T-helper 9 cell (primary cell): ENCODE measurements around the gene KRT78.

ENCODE experiments used
- DNase-seq: peaks from one replicate; pipeline ENCODE4 v3.0.0-alpha.2; 2020

KRT78 gene

GRCh38 chr12:52824741-52825410, 23.9 kb downstream of the KRT78 start:
- no peak for DNase-seq

GRCh38 chr12:52823761-52824450, 24.9 kb downstream of the KRT78 start:
- no peak for DNase-seq

- no peak for DNase-seq
These were observed 25.9 kb downstream of the KRT78 start for GRCh38 chr12:52822771-52823510.

GRCh38 chr12:52821826-52822660, 26.8 kb downstream of the KRT78 start:
- DNase-seq, result no peak

GRCh38 chr12:52821071-52821730, 27.6 kb downstream of the KRT78 start:
- DNase-seq, result no peak

- no peak for DNase-seq
These were observed 28.3 kb downstream of the KRT78 start for GRCh38 chr12:52820521-52820920.

GRCh38 chr12:52819731-52820510, 28.9 kb downstream of the KRT78 start:
- DNase-seq, result no peak

GRCh38 chr12:52818887-52819420, 29.8 kb downstream of the KRT78 start:
- DNase-seq, result no peak

GRCh38 chr12:52818388-52818787, 30.4 kb downstream of the KRT78 start:
- DNase-seq, result no peak

GRCh38 chr12:52817699-52818238, 31.0 kb downstream of the KRT78 start:
- no peak for DNase-seq

GRCh38 chr12:52817003-52817698, 31.6 kb downstream of the KRT78 start:
- no peak for DNase-seq

- no peak for DNase-seq
These were observed 32.9 kb downstream of the KRT78 start for GRCh38 chr12:52815676-52816588.

- DNase-seq, result no peak
These were observed 33.6 kb downstream of the KRT78 start for GRCh38 chr12:52815161-52815560.

GRCh38 chr12:52814710-52815155, 34.1 kb downstream of the KRT78 start:
- DNase-seq, result no peak

- no peak for DNase-seq
These were observed 34.7 kb downstream of the KRT78 start, which contains the start of gene KRT4 for GRCh38 chr12:52813885-52814709. KRT4 (minus strand) TSS chr12:52814116; CDS start chr12:52814058, 58 bp downstream.

- no peak for DNase-seq
These were observed 35.5 kb downstream of the KRT78 start for GRCh38 chr12:52813203-52813819.

- DNase-seq, result no peak
These were observed 36.0 kb downstream of the KRT78 start for GRCh38 chr12:52812749-52813148.

GRCh38 chr12:52812073-52812400, 36.8 kb downstream of the KRT78 start:
- no peak for DNase-seq
